ENCODE data around the gene CCDC50.

GRCh38 chr3:191356631-191357439 lies 27.6 kb downstream of the CCDC50 start:
- TF ChIP-seq CTCF (conservative IDR thresholded peaks at IDR 0.05; ENCODE audit: low read length) (no peak), EZH2phosphoT487 (IDR thresholded peaks at IDR 0.05; ENCODE audit: borderline replicate concordance) (no peak)

Data from Loucy (cell line).